Lower lobe of right lung (tissue), 2 donors: ENCODE measurements around the gene PRELID3B. TPM values are rescaled to one million over a fixed set of nuclear protein-coding genes. Genes with fewer than 3 reads are reported as not detected.

Experiments
- ATAC-seq, 2 donors: fragments of 200-7000 bp; cut with Tn5 transposase; one replicate each; pipeline ENCODE4 v1.9.1; 2020 to 2022; ENCODE audit warnings: mild to moderate bottlenecking in 2 of 2, moderate library complexity in 2 of 2
- DNase-seq: peaks from one replicate; pipeline ENCODE4 v3.0.0-alpha.2; 2020
- H3K27ac ChIP-seq: fragments of 200-600 bp; one replicate; pipeline ENCODE4 v1.8.0; 2022
- H3K27me3 ChIP-seq: fragments of 200-600 bp; one replicate; pipeline ENCODE4 v1.8.0; 2022; ENCODE audit warnings: low read depth
- H3K36me3 ChIP-seq: fragments of 200-600 bp; one replicate; pipeline ENCODE4 v1.8.0; 2022; ENCODE audit warnings: mild to moderate bottlenecking
- H3K4me1 ChIP-seq: fragments of 200-600 bp; one replicate; pipeline ENCODE4 v1.8.0; 2022
- H3K4me3 ChIP-seq: fragments of 200-600 bp; one replicate; pipeline ENCODE4 v1.8.0; 2022; ENCODE audit warnings: mild to moderate bottlenecking
- H3K9me3 ChIP-seq: fragments of 200-600 bp; one replicate; pipeline ENCODE4 v1.8.0; 2022
- CTCF ChIP-seq: fragments of 200-600 bp; IDR thresholded peaks from one replicate; pipeline ENCODE4 v1.8.0; 2022; ENCODE audit warnings: antibody characterized with exemption, mild to moderate bottlenecking
- intact Hi-C: fragments of 100-400 bp; cut with DNase I; formaldehyde crosslinking; loops from one replicate; pipeline ENCODE4 v1.11.0; 2022
- total RNA-seq: library from RNA; stranded (reverse); fragmentation: NEBNext Ultra II Directional; extraction: Animal tissue kit (Norgen Biotek cat#: 25700); gene quantifications from one replicate; pipeline ENCODE4 v1.2.1, GENCODE V29; 2021
- donor health status: DM: no; HTN: yes; CAD: no; lungs with severe emphysema.

PRELID3B gene
- total RNA-seq, 1 donor from 2014 or later, result 43.0 TPM

DNA sequence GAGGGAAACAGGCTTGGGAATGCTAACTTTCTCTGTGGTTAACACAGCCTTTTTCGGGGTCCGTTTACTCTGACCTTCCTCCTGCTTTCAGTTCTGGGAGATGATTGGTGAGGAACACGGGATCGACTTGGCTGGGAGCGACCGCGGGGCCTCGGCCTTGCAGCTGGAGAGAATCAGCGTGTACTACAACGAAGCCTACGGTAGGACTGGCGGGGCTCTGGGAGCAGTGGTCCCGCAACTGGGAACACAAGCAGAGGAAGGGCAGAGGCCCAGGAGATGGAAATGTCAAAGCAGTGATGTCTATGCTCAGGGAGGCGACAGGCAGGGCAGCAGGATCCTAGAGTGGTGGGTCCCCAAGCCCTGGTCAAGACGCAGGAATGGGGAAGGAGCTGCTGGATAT lies 19.8 kb downstream of the PRELID3B start:
- no peak for ATAC-seq
- Histone ChIP-seq H3K9me3 (no peaks in the 10 kb centered on the region), H3K4me3 (no peak overlapping the region), H3K36me3 (peaks cover 51% of the 10 kb centered on the region), H3K4me1 (peaks cover 8% of the 10 kb centered on the region), H3K27ac (no peak overlapping the region), H3K27me3 (no peaks in the 10 kb centered on the region)
- no peak for TF ChIP-seq CTCF
- DNase-seq, result no peak
- intact Hi-C loops, result no loop called here

GRCh38 chr20:59020938-59021551 lies 21.5 kb downstream of the PRELID3B start:
- ATAC-seq (no peak), DNase-seq (no peak)
- peaks cover 34% of the 10 kb centered on the region for H3K36me3 ChIP-seq
- no peak overlapping the region for H3K27ac ChIP-seq
- intact Hi-C loops, result no loop called here
- H3K9me3 ChIP-seq, result no peaks in the 10 kb centered on the region
- no peak overlapping the region for H3K4me3 ChIP-seq
- no peaks in the 10 kb centered on the region for H3K27me3 ChIP-seq
- no peak for TF ChIP-seq CTCF
- peaks cover 5% of the 10 kb centered on the region for H3K4me1 ChIP-seq

- DNase-seq (no peak), ATAC-seq (no peak)
- Histone ChIP-seq H3K4me3 (no peak within 1 kb of the TSS), H3K9me3 (no peaks in the 10 kb centered on the region), H3K36me3 (peaks cover 16% of the 10 kb centered on the region), H3K27ac (no peak within 1 kb of the TSS), H3K27me3 (no peaks in the 10 kb centered on the region), H3K4me1 (peaks cover 5% of the 10 kb centered on the region)
- TF ChIP-seq CTCF, result no peak
- intact Hi-C loops, result no loop called here
Observed at GRCh38 chr20:59019217-59019616, 23.4 kb downstream of the PRELID3B start, which contains the start of gene TUBB1. Gene TUBB1 (plus strand): TSS chr20:59019429. CDS start chr20:59019523, 94 bp downstream.

DNA sequence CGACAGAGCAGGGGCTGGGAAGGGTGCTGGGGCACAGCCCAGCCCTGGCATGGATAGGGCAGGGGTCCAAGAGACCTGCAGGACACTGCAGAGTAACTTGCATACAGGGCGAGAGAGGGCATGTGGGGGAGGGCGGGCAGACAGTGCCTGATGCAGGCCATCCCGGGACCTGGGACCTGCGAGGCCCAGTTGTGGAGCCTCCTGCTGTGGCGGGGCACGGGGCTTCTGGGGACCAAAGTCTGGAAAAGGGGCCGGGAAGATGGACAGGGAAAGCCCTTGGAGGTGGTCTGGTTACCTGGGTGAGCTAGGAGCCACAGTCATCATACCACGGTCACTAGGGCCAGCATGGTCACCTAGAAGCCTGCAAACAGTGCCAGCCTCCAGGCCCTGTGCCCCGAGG lies 23.8 kb downstream of the PRELID3B start:
- intact Hi-C loops, result no loop called here
- DNase-seq, result no peak
- no peaks in the 10 kb centered on the region for H3K27me3 ChIP-seq
- H3K4me3 ChIP-seq, result no peak overlapping the region
- H3K36me3 ChIP-seq, result peaks cover 12% of the 10 kb centered on the region
- no peak for TF ChIP-seq CTCF
- H3K9me3 ChIP-seq, result no peaks in the 10 kb centered on the region
- H3K27ac ChIP-seq, result no peak overlapping the region
- H3K4me1 ChIP-seq, result peaks cover 8% of the 10 kb centered on the region
- no peak for ATAC-seq

DNA sequence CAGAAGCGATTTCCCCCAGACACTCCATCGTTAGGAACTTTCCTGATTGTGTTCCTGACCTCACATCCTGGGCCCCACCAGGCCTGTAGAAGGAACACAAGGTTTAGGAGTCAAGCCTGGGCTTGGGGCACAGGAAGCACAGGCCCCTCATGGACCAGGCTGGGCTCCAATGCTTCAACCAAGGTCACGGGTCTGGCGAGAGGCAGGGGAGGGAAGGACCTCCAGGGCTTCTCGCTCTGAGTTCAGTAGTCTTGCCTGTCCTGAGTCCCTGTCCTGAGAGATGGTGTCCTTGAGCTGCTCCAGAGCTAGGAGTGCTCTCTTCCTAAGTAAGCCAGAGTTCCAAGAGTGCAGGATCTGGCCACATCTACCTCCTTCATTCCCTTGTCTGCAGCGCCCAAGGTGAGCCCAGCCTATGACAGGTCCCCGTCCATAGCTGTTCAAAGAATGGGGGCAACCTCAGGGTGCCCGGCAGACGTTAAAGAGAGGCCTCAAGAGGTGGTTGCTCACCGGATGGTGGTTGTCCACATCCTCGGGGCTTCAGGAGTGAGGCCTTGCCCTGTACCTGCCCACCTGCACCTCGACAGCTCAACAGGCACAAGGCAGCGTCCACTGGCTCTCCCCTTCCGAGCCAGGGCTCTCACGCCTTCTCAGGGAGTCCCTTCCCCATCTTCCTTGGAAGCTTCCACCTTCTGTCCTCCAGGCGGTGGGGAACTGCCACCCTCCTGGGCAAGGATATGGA lies 24.9 kb downstream of the PRELID3B start:
- Histone ChIP-seq H3K27ac (no peak overlapping the region), H3K9me3 (no peaks in the 10 kb centered on the region), H3K27me3 (no peaks in the 10 kb centered on the region), H3K36me3 (peaks cover under 1% of the 10 kb centered on the region), H3K4me3 (no peak overlapping the region), H3K4me1 (peaks cover 8% of the 10 kb centered on the region)
- intact Hi-C loops, result no loop called here
- no peak for TF ChIP-seq CTCF
- ATAC-seq (no peak), DNase-seq (no peak)
